Activated CD4-positive, CD25-positive, alpha-beta regulatory T cell treated with anti-CD3 and anti-CD28 coated beads, Interleukin-2, amount 50 U/mL, for 24 hours (primary cell): ENCODE results near the gene ARL4A.

Experiments
- ATAC-seq, 2 donors: fragments of 150-1000 bp; cut with Tn5 transposase; one replicate each; pipeline ENCODE4 v1.10.0; 2021; ENCODE audit warnings: mild to moderate bottlenecking in 1 of 2, moderate library complexity in 1 of 2

The ARL4A gene

DNA sequence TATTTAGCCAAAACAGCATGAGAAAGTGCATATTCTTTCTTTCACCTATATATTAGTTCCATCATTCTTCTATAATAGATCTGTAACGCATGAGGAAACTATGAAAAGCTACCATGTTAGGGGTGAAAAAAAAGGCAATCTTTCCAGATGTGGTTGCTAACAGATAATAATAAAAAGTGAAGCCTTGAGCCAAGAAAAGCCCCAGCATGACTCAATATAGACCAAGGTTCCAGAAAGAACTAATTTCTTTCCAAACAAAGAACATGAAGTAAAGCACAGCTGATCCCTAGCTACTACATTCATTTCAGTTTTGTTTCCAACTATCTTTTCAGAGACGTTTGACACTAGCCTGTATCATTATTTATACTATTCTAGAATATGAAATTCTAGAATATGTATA is 16.4 kb downstream of the ARL4A start:
- no peak for ATAC-seq

DNA sequence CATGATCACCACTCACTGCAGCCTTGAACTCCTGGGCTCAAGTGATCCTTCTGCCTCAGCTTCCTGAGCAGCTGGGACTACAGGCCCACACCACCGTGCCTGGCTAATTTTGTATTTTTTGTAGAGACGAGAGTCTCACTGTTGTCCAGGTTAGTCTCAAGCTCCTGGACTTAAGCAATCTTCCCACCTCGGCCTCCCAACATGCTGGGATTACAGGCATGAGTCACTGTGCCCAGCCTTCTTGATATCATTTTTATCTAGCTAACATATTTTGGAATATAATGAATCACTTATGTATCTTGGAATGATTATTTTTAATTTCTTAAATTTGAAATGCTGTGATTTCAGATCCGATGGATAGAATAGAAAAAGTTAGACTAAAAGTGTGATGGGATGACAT is 18.4 kb downstream of the ARL4A start:
- no peak for ATAC-seq

DNA sequence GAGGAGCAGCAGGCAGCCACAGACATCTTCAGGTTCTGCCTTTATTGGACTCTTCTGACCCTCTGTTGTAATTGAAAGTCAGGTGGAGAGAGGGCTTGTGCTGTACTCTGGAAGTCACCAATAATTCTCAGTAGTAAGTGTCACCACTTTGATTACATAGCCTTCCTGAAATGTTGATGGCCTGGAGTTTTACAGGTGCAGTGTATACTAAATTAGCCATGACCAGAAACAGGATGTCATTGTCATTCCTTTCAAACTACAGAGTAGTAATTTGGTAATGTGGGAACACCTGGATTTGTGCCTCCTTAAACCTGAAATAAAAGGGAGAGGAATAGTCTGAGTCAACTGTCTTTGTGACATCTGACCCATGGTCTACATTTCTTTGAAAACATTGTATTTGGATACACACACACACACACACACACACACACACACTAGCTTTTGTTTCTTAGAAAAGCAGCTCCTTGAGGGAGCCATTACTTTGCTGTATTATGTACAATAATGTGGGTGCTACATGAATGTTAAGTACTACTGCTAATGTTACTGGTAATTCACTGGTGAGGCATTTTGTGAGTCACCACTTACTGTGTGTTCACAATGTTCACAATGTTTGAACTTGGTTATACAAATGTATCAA is 19.6 kb downstream of the ARL4A start:
- ATAC-seq = peak in 1 of 2 donors; percentile 35

DNA sequence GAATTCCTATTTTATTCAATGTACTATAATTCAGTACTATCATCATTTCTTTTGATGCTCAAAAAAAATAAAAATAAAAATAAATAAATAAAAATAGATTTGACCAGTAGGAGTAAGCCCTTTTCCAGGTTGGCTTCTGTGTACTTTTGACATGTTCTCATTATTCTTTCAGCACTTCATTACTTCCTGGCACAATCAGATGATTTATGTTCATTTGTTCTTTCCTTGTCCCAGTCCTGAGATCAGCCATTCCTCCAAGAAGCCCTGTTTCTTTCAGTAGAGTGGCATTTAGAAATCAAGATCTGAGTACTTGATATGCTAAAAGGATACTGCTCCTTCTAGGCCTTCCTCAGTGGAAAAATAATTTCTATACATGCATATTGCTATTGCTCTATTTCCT is 20.9 kb downstream of the ARL4A start:
- no peak for ATAC-seq

DNA sequence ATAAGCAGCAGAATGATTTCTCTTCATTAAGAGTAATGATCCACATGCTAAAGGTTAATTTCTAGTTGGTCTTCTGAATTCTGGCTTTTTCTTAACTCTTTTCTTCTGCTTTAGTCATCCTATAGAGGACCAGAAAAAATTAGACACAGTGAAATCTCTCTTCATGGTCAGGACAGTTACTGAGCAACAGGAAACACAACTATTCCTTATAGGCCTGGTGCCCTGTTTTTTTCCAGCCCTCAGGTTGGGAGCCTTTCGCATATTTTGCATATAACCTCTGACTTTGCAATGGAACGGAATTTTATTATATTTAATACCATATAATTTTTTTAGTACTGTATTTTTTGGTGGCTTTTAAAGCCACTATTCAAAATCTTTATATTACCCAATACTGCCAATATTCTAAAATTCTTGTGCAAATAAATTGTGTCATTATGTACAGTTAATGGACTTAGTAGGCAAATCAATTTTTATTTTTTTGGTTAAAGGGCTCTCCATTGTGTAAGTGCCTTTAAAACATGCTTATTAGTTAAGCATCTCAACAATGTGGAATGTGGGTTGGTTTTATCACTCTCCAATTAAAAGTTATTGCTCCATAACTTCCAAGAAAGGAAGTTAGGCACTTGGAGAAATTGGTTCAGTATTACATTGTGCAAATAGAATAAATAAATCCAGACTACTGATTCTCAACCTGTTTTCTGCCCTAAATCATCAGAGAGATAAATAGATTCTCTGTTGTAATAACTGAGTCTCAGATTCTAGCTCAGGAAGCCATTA is 22.5 kb downstream of the ARL4A start:
- no peak for ATAC-seq

DNA sequence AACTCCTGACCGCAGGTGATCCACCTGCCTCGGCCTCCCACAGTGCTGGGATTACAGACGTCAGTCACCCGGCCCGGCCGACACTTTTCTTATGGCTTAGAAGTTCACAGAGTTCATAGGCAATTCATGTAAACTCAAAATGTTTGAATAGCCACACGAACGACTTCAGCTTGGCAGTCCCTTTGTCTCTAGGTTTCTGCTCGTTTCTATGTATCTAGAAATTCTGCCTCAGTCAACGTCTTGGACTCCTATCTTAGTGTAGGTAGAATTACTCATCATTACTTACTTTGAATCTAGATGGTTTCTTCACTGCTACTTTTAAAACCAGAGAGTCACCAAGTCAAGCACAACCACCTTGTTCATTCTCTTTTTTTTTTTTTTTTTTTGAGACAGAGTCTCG is 23.7 kb downstream of the ARL4A start:
- no peak for ATAC-seq

DNA sequence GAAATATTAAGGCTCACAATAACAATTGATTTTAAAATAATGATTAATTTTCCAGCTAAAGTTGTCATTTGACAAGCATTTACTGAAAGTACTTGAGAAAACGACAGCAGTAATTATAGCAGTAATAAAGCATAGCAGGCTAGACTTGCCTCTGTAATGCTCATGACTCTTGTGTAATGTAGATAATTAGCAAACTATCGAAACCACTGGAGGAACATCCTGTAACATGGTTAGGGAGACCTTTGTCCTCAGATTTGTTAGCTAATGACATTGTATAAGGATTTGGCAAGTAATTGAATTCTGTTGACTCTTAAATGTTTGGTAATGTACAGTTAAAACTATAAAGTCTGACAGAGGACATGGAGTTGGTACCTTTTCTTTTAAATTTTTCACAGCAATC is 24.8 kb downstream of the ARL4A start:
- no peak for ATAC-seq

DNA sequence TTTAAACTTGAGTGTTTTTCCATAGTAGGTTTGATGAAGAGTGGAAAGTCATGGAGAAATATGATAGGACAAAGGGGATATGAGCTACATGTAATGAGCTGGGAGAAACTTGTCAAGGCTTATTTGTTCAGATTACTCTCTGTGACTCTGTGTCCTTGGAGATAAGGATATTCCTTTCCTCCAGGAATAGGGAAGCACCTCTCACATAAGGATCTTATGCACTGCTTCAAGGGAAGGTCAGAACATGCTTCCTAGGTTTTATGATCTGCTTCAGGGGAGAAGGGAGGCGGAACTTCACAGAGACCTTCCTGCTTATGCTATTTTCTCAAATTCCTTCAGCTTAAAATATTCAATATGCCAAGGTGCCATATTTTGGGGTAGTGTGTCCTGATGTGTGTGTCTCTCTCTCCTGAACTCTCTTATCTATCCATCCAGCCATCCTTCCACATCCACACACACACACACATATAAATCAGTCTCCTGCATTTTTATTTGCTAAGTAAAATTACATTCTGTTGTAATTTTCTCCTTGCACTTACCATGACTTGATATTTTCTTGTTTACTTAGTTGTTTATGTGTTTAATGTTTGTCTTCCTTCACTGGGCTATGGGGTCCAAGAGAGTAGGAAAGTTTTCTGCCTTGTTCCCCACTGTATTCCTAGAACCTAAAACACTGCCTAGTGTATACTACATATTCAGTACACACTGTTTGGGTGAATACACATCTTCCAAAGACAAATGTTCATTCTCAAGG is 26.4 kb downstream of the ARL4A start:
- no peak for ATAC-seq

DNA sequence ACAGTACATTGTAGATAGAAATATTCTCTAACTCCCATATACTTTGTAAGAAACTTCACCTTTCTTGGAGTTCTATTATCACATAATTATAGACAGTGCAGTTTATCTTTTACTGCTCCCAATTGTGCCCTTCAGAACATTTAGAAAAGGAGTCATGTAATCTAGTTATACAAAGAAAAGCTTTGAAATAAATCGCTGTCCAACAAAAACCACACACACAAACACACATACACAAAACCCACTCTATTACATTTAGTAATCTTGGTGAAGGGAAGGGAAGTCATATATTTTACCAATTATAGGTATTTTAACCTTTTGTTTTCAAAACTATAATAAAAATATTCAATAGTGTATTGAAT is 26.9 kb downstream of the ARL4A start:
- no peak for ATAC-seq

DNA sequence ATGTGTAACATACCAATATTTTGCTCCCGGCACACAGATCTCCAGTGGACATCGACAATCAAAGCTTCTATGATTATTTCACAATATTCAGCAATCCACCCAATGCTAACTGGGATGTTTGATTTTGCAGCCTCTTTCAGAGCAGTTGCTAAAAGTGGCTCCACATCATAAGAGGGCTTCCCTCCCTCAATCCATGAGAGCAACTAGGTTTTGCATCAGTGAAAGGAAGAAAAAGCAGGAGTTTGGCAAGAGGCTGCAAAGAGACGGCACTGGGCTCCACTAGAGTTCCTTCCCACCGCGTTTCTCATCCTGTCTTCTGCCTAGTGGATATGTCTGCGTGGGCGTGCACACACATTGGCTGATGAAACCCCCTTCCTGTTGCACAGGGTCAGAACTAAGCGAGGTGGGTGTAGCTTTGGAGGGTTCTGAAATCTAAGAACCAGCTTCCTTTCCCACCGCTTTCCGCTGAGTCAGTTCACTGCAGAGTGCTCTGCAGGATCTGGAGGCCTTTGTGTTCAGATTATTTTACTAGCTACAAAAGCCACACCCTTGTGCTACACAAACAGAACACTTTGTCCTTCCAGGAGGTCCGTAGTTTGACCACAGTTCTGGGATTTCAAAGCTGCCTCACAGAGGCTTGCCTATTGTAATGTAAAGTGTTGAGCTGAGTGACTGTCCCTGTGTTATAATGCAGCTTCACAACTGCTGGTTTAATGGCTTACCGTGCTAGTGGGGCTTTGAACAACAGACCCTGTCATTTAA is 28.1 kb downstream of the ARL4A start:
- peak; percentile 39 to 41 for ATAC-seq

DNA sequence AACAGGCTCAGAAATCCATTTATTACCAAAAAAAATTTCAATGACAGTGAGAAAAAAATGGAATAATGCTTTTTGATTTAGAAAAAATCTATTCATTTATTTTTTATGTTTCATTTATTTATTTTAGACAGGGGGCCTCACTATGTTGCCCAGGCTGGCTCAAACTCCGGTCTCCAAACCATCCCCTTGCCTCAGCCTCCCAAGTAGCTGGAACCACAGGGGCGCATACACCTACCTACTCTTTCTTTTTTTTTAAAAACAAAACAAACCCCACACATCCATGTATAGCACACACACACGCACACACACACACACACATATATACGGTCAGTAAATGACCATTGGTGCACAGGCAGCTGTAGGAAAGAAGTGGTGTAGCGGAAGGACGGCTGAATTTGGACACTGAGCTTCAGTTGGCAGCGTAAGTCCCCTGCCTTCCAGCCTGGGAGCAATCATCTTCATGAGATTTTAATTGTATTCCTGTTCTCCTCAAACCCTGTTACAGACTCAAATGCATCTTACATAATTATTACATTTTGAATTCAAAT is 28.8 kb downstream of the ARL4A start:
- no peak for ATAC-seq

DNA sequence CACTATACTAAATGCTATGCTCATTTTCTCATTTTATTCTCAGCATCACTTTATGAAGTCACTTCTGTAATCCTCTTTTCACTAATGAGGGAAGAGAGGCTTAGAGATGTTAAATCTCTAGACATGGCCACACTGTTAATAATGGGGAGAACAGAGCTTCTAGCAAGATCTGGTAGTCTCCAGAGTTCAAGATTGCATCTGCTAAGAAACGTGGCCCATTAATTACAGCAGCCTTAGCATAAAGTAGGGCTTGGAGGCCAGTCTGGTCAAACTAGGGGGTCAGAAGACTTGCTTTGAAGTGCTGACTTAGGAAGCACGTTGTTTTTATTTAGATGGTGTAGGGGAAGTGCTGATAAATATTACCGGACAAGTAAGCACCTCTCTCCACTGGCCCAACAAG is 29.3 kb downstream of the ARL4A start:
- ATAC-seq = no peak

DNA sequence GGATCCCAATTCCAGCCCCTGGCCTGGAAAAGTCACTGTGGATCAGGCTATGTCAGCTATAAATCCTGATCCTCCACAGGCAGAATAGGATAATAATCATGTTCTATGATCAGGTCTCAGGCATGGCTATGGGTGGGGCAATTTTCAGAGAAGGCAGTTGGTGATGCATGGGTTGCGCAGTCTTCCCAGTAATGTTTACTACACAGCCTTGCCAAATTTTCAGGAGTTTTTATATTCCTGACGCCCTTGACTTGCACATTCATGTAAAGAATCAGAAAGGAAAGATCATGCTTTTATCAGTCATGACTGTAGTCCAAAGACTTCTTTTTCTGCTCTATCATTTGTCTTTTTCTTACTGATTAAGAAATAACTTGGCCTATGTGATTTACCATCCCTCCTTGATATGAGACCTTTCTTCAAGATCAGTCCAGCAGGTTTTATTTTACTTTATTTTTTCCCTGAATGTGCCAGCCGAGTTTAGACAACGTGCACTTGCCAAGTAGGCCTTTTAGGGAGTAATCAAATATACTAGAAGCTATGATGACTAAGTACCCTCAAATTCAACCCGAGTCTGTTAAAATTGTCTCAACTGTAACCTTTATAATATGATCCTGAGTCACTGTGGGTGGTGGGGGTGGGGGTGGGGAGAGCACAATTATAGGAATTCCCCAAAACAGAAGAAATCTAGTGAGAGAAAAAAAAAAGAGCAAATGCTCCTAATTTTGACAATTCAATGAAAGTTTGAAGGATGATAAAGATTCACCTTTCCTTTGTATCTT is 31.9 kb downstream of the ARL4A start:
- peak; percentile 65 to 82 for ATAC-seq

DNA sequence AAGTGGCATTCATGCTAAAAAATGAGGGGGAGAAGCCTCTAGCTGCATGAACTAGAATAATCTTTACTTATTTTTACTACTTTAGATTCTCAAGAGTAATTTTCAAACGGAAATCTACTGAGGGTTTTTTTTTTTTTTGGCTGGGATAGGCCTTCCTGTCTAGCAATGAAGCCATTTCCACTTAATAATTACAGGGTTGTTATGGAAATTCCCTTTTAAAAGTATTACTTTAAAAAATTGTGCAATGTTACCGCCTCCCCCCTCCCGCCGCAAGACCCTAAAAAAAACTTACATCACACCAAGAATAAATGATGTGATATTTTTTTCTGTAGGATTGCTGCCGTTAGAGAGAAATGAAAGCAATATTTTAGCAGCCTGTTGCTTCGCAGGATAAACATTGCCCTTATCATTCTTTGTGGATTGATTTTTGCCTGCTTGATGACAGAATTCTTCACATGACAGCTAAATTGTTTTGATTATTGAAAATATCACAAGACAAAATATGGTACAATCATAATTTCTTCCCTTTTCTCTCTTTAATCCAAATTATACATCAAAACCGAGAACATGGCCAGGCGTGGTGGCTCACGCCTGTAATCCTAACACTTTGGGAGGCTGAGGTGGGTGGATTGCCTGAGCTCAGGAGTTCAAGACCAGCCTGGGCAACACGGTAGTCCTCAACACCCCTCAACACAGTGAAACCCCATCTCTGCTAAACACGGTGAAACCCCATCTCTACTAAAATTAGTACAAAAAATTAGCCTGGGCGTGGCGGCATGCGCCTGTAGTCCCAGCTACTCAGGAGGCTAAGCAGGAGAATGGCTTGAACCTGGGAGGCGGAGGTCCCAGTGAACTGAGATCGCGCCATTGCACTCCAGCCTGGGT is 32.8 kb downstream of the ARL4A start:
- no peak for ATAC-seq

DNA sequence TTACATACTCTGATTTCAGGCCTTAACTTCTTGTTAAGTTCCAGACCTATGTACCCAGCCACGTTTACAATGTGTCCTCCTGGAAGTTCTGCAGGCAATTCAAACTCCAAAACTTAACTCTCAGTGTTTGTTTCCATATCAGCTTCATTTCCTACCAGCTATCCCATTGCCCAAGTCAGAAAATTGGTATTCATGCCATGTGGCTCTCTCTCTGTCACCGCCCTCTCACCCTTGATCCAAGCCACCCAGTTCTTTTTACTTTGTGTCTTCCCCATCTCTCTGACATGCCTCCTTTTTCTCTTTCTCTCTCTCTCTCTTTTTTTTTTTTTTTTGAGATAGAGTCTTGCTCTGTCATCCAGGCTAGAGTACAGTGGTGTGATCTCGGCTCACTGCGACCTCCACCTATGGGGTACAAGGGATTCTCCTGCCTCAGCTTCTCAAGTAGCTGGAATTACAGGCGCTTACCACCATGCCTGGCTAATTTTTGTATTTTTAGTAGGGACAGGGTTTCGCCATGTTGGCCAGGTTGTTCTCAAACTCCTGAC is 33.9 kb downstream of the ARL4A start:
- ATAC-seq = no peak

DNA sequence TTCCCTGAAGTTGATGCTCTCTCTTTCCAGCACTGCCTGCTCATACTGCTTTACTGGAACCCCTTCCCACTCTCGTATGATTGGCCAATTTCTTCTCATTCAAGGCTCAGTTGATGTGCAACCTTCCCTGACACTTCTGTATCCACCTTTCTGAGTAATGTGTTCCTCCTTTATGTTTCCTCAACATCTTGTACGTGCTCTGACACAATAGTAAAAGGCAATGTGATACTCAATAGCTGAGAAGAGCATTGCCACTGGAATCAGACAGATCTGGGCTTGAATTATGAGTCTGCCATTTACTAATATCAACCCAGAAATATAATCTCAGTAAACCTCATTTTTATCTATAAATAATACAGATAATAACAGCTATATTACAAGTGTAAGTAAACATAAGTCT is 34.7 kb downstream of the ARL4A start:
- ATAC-seq = no peak

DNA sequence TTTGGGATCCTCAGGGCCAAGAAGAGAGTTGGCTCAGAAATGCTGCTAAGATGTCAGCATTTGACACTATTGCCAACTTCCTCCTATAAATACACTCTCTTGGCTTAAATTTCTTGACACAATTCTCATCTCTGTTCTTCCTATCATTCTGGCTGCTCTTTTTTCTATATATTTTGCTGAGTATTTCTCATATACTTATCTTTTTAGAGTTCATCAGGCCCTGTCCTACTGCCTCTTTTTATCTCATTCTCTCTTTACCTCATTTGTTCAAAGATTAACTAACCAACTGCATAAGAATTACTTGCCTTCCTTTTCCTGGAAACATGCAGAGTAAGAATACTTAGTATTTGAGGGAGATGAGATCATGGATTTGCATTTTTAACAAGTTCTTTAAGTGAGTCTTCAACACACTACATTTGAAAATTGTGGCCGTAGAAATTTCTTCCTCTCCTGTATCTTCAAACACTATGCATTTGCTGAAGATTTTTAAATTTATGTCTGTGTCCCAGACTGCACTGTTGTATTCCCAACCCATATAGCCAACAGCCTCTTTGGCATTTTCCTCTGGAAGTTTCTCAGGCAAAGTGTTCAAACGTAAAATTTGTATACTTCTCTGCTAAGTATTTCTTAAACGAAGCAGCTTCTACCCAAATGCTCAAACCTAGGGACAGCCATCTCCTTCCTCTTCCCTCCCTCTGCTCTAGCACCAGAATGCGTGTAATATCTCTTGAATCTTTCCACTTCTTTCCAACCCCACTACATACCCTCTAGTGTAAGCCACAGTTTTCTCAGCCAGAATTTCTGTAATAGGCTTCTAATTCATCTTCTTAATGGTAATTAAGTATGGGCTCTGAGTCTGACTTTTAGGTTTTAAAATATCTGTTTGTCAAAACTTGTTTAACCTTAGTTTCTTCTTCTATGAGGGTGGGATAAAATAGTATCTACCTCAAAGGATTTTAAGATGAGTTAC is 35.5 kb downstream of the ARL4A start:
- ATAC-seq = peak; percentile 60 to 65

DNA sequence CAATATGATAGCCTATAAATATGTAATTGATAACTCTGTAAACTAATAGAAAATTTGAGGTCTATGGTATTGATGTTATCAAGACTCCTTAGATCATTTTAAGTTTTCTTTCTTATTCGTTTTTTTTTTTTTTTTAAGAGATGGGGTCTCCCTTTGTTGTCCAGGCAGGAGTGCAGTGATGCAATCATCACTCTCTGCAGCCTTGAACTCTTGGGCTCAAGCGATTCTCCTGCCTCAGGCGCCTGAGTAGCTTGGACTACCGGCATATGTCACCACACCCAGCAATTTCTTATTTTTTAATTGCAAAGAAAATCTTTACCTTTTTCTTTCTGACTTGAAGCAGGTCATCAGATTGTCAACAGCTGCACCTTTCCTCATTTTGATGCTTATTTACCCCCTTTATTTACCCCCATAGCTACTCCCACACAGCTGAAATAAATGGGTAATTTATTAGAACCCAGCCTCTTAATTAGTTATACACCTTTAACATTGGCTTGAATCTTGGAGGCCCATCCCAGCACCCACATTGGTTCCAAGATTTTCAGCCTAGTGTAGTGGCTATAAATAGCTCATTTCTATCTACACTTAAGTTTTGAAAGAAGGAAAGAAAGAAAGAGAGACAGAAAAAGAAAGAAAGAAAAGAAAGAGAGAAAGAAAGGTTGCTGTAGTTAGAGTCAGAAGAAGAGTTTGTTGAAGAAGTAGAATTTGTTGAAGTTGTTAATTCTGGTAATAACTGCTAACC is 38.3 kb downstream of the ARL4A start:
- ATAC-seq = no peak

DNA sequence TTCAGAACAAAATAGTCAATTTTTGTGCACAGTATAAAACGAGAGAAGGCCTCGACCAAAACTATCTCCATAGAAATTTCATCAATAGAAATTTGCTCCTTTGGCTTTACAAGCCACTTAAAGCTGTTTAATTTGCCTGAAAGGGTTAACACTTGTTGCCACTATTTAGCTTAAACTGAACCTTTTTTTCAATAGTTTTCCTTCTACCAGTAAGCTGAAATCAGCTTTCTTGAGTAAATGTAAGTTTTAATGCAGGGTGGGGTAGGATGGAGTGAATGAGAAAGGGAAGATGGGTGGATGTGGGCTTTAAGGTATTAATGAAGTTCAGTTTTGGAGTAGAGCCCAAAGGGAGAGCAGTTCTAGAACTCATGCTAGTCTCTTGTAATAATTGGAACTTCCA is 39.5 kb downstream of the ARL4A start:
- no peak for ATAC-seq
